VCaP (cell line): ENCODE data around the gene PIEZO2.
"Not testable (repeated sequence)": the region's sequence is repeated elsewhere in the genome, so short reads cannot be mapped to it uniquely, and the experiment has no call there.

Experiments
- H3K27ac ChIP-seq: fragments of 450-650 bp; 2 replicates; pipeline ENCODE4 v1.5.1; 2017
- CTCF ChIP-seq: fragments of 450-650 bp; conservative IDR thresholded peaks from 2 replicates; pipeline ENCODE4 v1.5.1; 2017; ENCODE audit warnings: mild to moderate bottlenecking, moderate library complexity

Gene PIEZO2

GRCh38 chr18:11149441-11150270 lies at the start of gene PIEZO2:
Gene PIEZO2, minus strand, starts transcription at chr18:11149569. Its CDS starts 981 bp downstream, at chr18:11148588.
- TF ChIP-seq CTCF = no peak
- H3K27ac ChIP-seq = no peak within 1 kb of the TSS

GRCh38 chr18:11183637-11184036 lies 34.3 kb upstream of the PIEZO2 start:
- H3K27ac ChIP-seq = no peak overlapping the region
- TF ChIP-seq CTCF = no peak

- not testable (repeated sequence) for H3K27ac ChIP-seq
Measured at GRCh38 chr18:11181629-11182028, 32.3 kb upstream of the PIEZO2 start.

- no peak overlapping the region for H3K27ac ChIP-seq
- no peak for TF ChIP-seq CTCF
Measured at GRCh38 chr18:11179959-11180519, 30.7 kb upstream of the PIEZO2 start.

GRCh38 chr18:11178951-11179549 lies 29.7 kb upstream of the PIEZO2 start:
- no peak overlapping the region for H3K27ac ChIP-seq
- TF ChIP-seq CTCF = no peak

- H3K27ac ChIP-seq = no peak overlapping the region
- TF ChIP-seq CTCF = no peak
Measured at GRCh38 chr18:11177382-11177781, 28.0 kb upstream of the PIEZO2 start.

- TF ChIP-seq CTCF = no peak
Measured at GRCh38 chr18:11176481-11176881, 27.1 kb upstream of the PIEZO2 start.

More at GRCh38 chr18:11176481-11176881, 27.1 kb upstream of the PIEZO2 start:
- H3K27ac ChIP-seq = no peak overlapping the region
